Stromal cell of bone marrow (primary cell): ENCODE data around the gene CST5.

ENCODE experiments used
- DNase-seq: peaks from one replicate; pipeline ENCODE4 v3.0.0-alpha.2; 2012; ENCODE audit warnings: low read depth

Gene CST5

GRCh38 chr20:23841693-23842092, 37.9 kb downstream of the CST5 start:
- no peak for DNase-seq

GRCh38 chr20:23835716-23836115, 43.8 kb downstream of the CST5 start:
- DNase-seq: no peak

- no peak for DNase-seq
Observed at GRCh38 chr20:23832775-23833513, 46.6 kb downstream of the CST5 start.

- DNase-seq: peak; percentile 19
Observed at GRCh38 chr20:23831961-23832360, 47.6 kb downstream of the CST5 start.

GRCh38 chr20:23826541-23827021, 53.0 kb downstream of the CST5 start, which contains the start of gene CST2:
TSS of gene CST2 (minus strand) at chr20:23826729. CDS start at chr20:23826660, 69 bp downstream.
- peak; percentile 13 for DNase-seq
